ENCODE data around the gene MAS1.

The MAS1 gene

DNA sequence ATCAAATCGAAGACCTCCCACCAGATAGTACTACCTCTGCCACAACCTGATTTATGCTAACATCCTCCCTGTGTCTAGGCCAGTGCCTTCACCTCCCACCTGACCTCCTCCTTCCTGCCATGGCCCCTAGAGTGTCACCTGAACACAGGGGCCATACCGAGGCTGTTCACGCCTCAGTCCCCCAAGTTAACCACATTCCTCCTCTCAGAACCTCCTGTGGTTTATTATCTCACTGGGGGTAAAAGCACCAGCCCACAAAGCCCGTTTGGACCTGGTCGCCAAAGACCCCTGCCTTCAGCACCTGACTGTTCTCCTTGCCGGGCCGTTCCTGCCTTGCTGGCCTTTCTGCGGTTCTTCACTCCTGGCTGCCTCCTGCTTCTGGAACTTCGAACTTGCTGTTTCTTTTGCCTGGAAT, 13.7 kb downstream of the MAS1 start:
- FAIRE-seq: no peak
- no peak for DNase-seq (ENCODE audit: insufficient read length, low spot score)
- TF ChIP-seq, protein P1, sequence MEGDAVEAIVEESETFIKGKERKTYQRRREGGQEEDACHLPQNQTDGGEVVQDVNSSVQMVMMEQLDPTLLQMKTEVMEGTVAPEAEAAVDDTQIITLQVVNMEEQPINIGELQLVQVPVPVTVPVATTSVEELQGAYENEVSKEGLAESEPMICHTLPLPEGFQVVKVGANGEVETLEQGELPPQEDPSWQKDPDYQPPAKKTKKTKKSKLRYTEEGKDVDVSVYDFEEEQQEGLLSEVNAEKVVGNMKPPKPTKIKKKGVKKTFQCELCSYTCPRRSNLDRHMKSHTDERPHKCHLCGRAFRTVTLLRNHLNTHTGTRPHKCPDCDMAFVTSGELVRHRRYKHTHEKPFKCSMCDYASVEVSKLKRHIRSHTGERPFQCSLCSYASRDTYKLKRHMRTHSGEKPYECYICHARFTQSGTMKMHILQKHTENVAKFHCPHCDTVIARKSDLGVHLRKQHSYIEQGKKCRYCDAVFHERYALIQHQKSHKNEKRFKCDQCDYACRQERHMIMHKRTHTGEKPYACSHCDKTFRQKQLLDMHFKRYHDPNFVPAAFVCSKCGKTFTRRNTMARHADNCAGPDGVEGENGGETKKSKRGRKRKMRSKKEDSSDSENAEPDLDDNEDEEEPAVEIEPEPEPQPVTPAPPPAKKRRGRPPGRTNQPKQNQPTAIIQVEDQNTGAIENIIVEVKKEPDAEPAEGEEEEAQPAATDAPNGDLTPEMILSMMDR (IDR thresholded peaks at IDR 0.05; ENCODE audit: insufficient read depth, missing control alignments): no peak

DNA sequence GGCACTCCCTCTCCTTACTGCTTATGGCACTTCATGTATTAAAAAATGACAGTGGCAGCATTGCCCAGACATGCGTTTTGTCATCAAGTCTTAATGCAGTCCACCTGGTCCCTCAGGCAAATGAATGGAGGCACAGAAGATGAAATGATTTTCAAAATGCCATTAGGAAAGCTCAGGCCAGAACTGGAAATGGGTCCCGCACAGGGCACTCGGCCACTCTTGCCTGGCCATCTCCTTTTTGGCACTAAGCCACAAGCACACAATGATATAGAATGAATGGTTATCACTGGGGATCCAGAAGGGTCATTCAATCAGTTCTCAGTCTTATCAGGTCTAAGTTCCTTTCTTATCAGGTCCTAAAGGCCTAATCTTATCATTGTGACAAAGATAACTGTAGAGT, 15.6 kb downstream of the MAS1 start:
- FAIRE-seq: no peak
- TF ChIP-seq, protein P1 (IDR thresholded peaks at IDR 0.05; ENCODE audit: insufficient read depth, missing control alignments): no peak
- no peak for DNase-seq (ENCODE audit: insufficient read length, low spot score)

DNA sequence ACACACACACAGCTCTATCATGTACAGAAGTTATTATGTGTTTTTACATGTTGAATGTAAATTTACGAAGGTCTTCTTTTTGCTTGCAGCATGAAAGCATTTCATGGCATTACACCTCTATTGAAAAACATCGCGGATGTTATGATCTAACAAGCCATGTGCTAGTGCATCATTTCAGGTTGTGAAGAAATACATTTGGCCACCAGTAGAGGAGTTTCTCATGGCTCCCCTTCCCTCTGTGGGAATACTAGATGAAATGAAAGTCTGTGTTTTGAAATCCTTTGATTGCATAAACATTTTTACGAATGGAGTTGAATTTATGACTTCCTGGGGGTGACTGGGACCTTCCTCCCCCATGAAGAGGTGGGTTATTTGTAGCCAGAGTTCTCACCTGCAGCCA, 17.7 kb downstream of the MAS1 start:
- no peak for FAIRE-seq
- TF ChIP-seq, protein P1 (IDR thresholded peaks at IDR 0.05; ENCODE audit: insufficient read depth, missing control alignments): no peak
- DNase-seq (ENCODE audit: insufficient read length, low spot score): no peak

DNA sequence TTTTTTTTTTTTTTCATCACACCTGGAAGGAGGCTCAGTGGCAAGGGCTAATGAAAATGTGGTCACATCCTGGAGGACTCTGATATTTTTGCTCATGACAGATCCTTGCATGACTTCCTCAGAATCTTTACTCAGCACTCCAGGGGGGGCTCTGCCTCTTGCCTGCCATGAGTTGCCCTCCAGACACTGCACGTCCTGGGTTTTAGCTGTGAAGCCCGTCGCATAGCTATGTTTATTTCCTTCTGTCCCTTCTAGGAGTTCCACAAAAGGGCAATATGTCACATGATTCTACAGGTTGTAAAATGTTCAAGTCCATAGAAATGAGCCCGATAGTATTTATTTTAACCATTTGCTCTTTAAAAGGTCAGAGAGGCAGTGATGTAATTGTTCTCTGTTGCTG, 18.2 kb downstream of the MAS1 start:
- TF ChIP-seq, protein P1 (IDR thresholded peaks at IDR 0.05; ENCODE audit: insufficient read depth, missing control alignments): no peak
- no peak for FAIRE-seq
- DNase-seq (ENCODE audit: insufficient read length, low spot score): no peak

DNA sequence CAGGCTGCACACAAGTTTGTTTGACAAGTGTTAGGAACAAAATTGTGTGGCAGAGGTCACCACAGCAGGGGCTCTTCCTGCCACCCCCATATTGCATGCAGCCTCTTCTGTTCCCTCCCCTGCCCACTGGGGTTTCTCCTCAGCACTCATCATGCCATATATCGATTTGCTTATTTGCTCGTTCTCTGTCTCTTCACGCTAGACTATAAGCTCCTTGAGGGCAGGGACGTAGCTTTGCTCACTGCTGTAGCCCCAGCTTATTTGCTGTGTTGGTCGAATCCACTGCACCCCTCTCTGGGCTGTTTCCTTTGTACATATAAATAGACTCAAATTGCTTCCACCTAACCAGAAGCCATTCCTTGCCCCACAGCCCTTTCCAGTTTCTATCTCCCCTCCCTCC, 19.6 kb downstream of the MAS1 start:
- DNase-seq (ENCODE audit: insufficient read length, low spot score): no peak
- FAIRE-seq: no peak
- TF ChIP-seq, protein P1 (IDR thresholded peaks at IDR 0.05; ENCODE audit: insufficient read depth, missing control alignments): no peak

DNA sequence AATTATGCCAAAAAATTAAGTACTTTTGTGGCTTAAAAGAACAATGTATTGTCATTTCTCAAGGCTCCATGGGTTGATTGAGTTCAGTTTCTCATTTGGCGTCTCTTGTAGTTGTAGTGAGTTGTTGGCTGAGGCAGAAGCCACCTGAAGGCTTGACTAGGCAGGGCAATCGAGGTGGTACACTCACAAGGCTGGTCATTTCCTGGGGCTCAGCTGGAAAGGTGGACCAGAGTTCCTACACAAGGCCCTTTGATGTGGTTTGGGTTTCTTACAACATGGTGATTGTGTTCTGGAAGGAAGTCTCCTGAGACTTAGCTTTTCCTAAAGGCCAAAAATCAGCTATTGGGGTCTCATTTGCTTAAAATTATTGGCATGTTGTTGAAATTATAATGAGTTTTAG, 22.6 kb downstream of the MAS1 start:
- DNase-seq (ENCODE audit: insufficient read length, low spot score) (no peak), FAIRE-seq (no peak)

DNA sequence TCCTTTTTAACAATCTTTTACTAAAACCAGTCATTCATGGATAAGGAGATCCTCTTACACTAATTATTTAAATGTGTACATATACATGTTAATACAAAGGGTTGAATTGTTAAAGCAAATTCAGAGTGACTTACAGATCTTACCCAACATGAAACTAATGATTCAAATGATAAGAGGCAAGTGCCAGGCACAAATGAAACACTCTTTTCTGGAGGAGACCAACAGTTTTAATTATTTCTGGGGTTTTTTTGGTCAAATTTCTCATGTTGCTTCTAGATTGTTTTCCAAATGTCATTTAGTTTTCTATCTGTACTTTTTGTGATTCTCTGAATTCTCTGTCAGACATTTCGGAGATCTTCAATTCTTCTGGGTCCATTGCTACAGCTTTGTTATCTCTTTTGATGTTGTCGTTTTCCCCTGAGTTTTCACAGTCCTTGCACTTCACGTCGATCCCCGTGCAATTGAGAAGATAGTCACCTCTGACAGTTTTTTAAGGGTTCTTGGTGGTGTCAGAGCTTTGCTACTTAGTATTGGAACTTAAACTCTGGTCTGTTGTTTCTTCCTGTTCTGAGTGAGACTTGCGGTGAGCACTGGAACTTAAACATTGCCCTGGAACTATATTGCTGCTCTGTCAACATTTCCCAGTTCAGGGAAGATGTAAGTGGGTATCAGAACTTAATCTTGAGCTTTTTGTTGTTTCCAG, 23.2 kb downstream of the MAS1 start:
- DNase-seq (ENCODE audit: insufficient read length, low spot score): no peak
- no peak for FAIRE-seq

More for the DNA sequence above, 22.6 kb downstream of the MAS1 start:
- TF ChIP-seq, protein P1 (IDR thresholded peaks at IDR 0.05; ENCODE audit: insufficient read depth, missing control alignments): no peak

More for the DNA sequence above, 23.2 kb downstream of the MAS1 start:
- TF ChIP-seq, protein P1 (IDR thresholded peaks at IDR 0.05; ENCODE audit: insufficient read depth, missing control alignments): no peak
